ENCODE results near the gene CLPSL1.
"Not testable (repeated sequence)": the region's sequence is repeated elsewhere in the genome, so short reads cannot be mapped to it uniquely, and the experiment has no call there.

The CLPSL1 gene

GRCh38 chr6:35780719-35781118 is at the start of gene CLPSL1:
Gene CLPSL1, plus strand, starts transcription at chr6:35781019. Its CDS starts 92 bp downstream, at chr6:35781111.
- no peak for DNase-seq (ENCODE audit: low read depth in 1 of 2, low spot score in 1 of 2)

GRCh38 chr6:35731414-35731735 is 49.4 kb upstream of the CLPSL1 start:
- peak; percentile 80 to 88 for DNase-seq (ENCODE audit: low read depth in 1 of 2, low spot score in 1 of 2)

- DNase-seq (ENCODE audit: low read depth in 1 of 2, low spot score in 1 of 2) = peak; percentile 88 to 91
Measured at GRCh38 chr6:35731736-35732532, 48.9 kb upstream of the CLPSL1 start.

- no peak for DNase-seq (ENCODE audit: low read depth in 1 of 2, low spot score in 1 of 2)
Measured at GRCh38 chr6:35733633-35734032, 47.2 kb upstream of the CLPSL1 start.

DNA sequence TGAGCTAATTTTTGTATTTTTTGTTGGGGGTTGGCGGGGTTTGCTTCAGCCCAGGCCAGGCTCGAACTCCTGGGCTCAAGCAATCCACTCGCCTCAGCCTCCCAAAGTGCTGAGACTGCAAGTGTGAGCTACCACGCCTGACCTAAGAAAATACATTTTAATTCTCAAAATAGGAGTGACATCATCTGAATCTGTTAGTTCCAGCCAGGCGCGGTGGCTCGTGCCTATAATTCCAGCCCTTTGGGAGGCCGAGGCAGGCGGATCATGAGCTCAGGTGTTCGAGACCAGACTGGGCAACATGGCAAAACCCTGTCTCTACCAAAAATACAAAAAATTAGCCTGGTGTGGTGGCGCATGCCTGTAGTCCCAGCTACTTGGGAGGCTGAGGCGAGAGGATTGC is 46.5 kb upstream of the CLPSL1 start:
- not testable (repeated sequence) for DNase-seq (ENCODE audit: low read depth in 1 of 2, low spot score in 1 of 2)

- DNase-seq (ENCODE audit: low read depth in 1 of 2, low spot score in 1 of 2) = no peak
Measured at GRCh38 chr6:35735452-35735851, 45.4 kb upstream of the CLPSL1 start.

- DNase-seq (ENCODE audit: low read depth in 1 of 2, low spot score in 1 of 2) = peak; percentile 70 to 71
Measured at GRCh38 chr6:35736253-35736894, 44.4 kb upstream of the CLPSL1 start.

- no peak for DNase-seq (ENCODE audit: low read depth in 1 of 2, low spot score in 1 of 2)
Measured at GRCh38 chr6:35736982-35737412, 43.8 kb upstream of the CLPSL1 start, which contains the start of gene ARMC12. Gene ARMC12, plus strand, starts transcription at chr6:35737032. Its CDS starts 77 bp downstream, at chr6:35737109.

GRCh38 chr6:35737413-35738211 is 43.2 kb upstream of the CLPSL1 start:
- DNase-seq (ENCODE audit: low read depth in 1 of 2, low spot score in 1 of 2) = no peak

- DNase-seq (ENCODE audit: low read depth in 1 of 2, low spot score in 1 of 2) = no peak
Measured at GRCh38 chr6:35739645-35740524, 40.9 kb upstream of the CLPSL1 start.

DNA sequence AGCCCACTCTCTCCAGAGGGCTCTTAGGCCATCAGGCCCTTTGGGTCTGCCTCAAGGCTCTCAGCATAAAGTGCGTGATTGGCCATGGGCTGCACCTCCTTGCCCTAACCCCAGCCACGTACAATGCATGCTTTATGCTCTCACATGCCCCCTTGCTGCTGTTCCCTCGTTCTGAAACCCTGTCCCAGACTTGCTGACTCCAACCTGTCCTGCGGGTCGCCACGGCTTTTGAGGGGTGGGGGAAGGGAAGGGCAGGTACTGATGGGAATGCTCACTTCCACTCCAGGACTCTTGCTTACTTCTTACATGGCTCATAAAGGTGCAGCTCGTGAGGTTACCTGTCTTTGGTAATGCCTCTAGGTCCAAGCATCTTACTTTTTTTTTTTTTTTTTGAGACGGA is 38.0 kb upstream of the CLPSL1 start:
- no peak for DNase-seq (ENCODE audit: low read depth in 1 of 2, low spot score in 1 of 2)

DNA sequence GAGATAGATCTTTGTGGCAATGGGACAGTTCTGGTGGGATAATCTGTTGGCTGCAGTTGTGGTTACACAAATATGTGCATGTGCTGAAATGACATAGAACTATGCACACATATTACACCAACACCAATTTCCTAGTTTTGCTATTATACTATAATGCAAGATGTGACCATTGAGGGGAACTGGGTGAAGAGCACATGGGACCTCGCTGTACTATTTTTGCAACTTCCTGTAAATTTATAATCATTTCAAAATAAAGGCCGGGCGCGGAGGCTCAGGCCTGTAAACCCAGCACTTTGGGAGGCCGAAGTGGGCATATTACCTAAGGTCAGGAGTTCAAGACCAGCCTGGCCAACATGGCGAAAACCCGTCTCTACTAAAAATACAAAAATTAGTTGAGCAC is 35.3 kb upstream of the CLPSL1 start:
- DNase-seq (ENCODE audit: low read depth in 1 of 2, low spot score in 1 of 2) = no peak

DNA sequence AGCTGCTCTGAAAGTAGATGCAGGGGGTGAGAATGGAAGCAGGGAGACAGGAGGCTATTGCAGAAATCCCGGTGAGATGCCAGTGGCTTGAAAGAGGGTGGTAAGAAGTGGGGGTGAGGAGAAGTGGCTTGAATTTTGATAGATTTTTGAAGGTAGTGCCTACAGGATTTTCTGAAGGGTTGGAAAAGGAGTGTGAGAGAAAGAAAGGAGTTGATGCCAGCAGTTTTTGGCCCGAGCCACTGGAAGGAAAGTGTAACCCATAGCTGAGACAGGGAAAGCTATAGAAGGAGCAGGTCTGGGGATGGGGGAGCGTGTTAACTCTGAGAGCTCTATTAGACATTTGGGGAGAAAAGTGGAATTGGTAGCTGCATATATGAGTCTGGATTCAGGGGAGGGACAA is 34.3 kb upstream of the CLPSL1 start:
- no peak for DNase-seq (ENCODE audit: low read depth in 1 of 2, low spot score in 1 of 2)

GRCh38 chr6:35747877-35748276 is 32.9 kb upstream of the CLPSL1 start:
- DNase-seq (ENCODE audit: low read depth in 1 of 2, low spot score in 1 of 2) = no peak

GRCh38 chr6:35750557-35750956 is 30.3 kb upstream of the CLPSL1 start:
- no peak for DNase-seq (ENCODE audit: low read depth in 1 of 2, low spot score in 1 of 2)

- no peak for DNase-seq (ENCODE audit: low read depth in 1 of 2, low spot score in 1 of 2)
Measured at GRCh38 chr6:35751594-35751993, 29.2 kb upstream of the CLPSL1 start.

DNA sequence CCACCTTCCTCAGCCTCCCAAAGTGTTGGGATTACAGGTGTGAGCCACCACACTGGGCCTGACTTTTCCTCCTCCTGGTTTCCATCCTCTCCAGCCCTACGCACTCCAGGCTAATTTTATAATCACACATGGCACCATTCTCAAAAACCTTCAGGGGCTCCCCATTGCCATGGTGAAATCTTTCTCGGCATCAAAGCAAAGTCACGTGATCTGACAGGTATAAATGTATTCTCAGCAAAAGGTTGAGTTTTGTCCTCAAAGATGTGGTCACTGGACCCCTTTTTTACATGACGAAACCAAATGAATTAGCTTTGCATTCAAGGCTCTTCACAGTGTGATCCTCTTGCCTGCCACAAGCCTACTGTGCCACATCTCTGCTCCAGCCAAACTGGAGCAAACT is 28.5 kb upstream of the CLPSL1 start:
- DNase-seq (ENCODE audit: low read depth in 1 of 2, low spot score in 1 of 2) = no peak

GRCh38 chr6:35754452-35755277 is 26.2 kb upstream of the CLPSL1 start:
- no peak for DNase-seq (ENCODE audit: low read depth in 1 of 2, low spot score in 1 of 2)

GRCh38 chr6:35755278-35755924 is 25.4 kb upstream of the CLPSL1 start:
- DNase-seq (ENCODE audit: low read depth in 1 of 2, low spot score in 1 of 2) = no peak
